Natural killer cell (primary cell): ENCODE data around the gene AURKAIP1. TPM values are rescaled to one million over a fixed set of nuclear protein-coding genes. Genes with fewer than 3 reads are reported as not detected.

Source experiments
- ATAC-seq, 3 donors: fragments of 150-1000 bp in 2 of 3; fragments of 200-7000 bp in 1 of 3; cut with Tn5 transposase; 1 replicate in 1 of 3; 2 replicates in 2 of 3; pipeline ENCODE4 v1.10.0; 2021; ENCODE audit warnings: mild to moderate bottlenecking in 2 of 3, moderate library complexity in 2 of 3
- DNase-seq, 2 donors: peaks; one replicate each; pipeline versions ENCODE4 v3.0.0 to v3.0.0-alpha.2; 2013 to 2021; ENCODE audit warnings: mixed read lengths in 1 of 2
- H3K27ac ChIP-seq: one replicate; pipeline ENCODE4 v1.5.1; 2013; ENCODE audit warnings: mild to moderate bottlenecking, low read length
- H3K27me3 ChIP-seq: one replicate; pipeline ENCODE4 v1.6.1; 2013; ENCODE audit warnings: low read length; ENCODE audit not compliant: control insufficient read depth, insufficient read depth
- H3K36me3 ChIP-seq: one replicate; pipeline ENCODE4 v1.6.1; 2013; ENCODE audit warnings: low read length; ENCODE audit not compliant: control insufficient read depth, insufficient read depth
- H3K4me1 ChIP-seq: one replicate; pipeline ENCODE4 v1.6.1; 2013; ENCODE audit warnings: low read length; ENCODE audit not compliant: control insufficient read depth, insufficient read depth
- H3K4me3 ChIP-seq: one replicate; pipeline ENCODE4 v1.5.1; 2013; ENCODE audit warnings: low read length
- H3K9me3 ChIP-seq: one replicate; pipeline ENCODE4 v1.6.1; 2013; ENCODE audit warnings: low read length; ENCODE audit not compliant: control insufficient read depth, insufficient read depth
- H3K27ac Mint-ChIP-seq, 2 donors: one replicate each; pipeline ENCODE4 v1.8.0; 2022; ENCODE audit warnings: mild to moderate bottlenecking in 2 of 2, mixed read lengths in 2 of 2, moderate library complexity in 1 of 2
- H3K27me3 Mint-ChIP-seq, 2 donors: one replicate each; pipeline ENCODE4 v1.8.0; 2022; ENCODE audit warnings: low read depth in 2 of 2, mixed read lengths in 2 of 2
- H3K36me3 Mint-ChIP-seq: one replicate; pipeline ENCODE4 v1.8.0; 2022; ENCODE audit warnings: mixed read lengths
- H3K4me1 Mint-ChIP-seq, 2 donors: one replicate each; pipeline ENCODE4 v1.8.0; 2022; ENCODE audit warnings: mixed read lengths in 2 of 2
- H3K4me3 Mint-ChIP-seq: one replicate; pipeline ENCODE4 v1.8.0; 2022; ENCODE audit warnings: mild to moderate bottlenecking, moderate library complexity, mixed read lengths
- H3K9me3 Mint-ChIP-seq, 2 donors: one replicate each; pipeline ENCODE4 v1.8.0; 2022; ENCODE audit warnings: mixed read lengths in 2 of 2
- CTCF ChIP-seq: fragments of 200-600 bp; IDR thresholded peaks from one replicate; pipeline ENCODE4 v1.8.0; 2022; ENCODE audit warnings: antibody characterized with exemption
- WGBS: methylation state at CpG from one replicate; pipeline ENCODE4 v1.1.7; 2013; ENCODE audit warnings: missing lambda C conversion rate; ENCODE audit not compliant: insufficient coverage; 5-methylcytosine and 5-hydroxymethylcytosine counted together
- intact Hi-C: fragments of 100-400 bp; cut with micrococcal nuclease; formaldehyde crosslinking; loops from one replicate; pipeline ENCODE4 v1.14.2; 2022
- total RNA-seq, 4 donors: library from RNA; stranded (reverse); fragments of 120-200 nt in 1 of 4; gene quantifications; one replicate each; pipeline versions ENCODE4 v1.2.3 to v1.2.4, GENCODE V29; 2013 to 2022

The AURKAIP1 gene
- total RNA-seq, 3 donors from 2014 or later (not counting 1 experiment from before 2014, with no cell fraction given), result 60.0 to 76.3 (median 64.6) TPM

- WGBS, result 89% methylated on average over 15 of the region's 15 CpGs
- Mint-ChIP-seq H3K9me3 (no peaks in the 10 kb centered on the region), H3K27ac (no peak overlapping the region), H3K27me3 (no peaks in the 10 kb centered on the region), H3K4me1 (peaks cover 0 to 5% of the 10 kb centered on the region in 2 donors), H3K4me3 (no peak overlapping the region), H3K36me3 (no peaks in the 10 kb centered on the region)
- Histone ChIP-seq H3K9me3 (no peaks in the 10 kb centered on the region), H3K27ac (no peak overlapping the region), H3K36me3 (peaks cover 3% of the 10 kb centered on the region), H3K4me1 (peaks cover 10% of the 10 kb centered on the region), H3K4me3 (no peak overlapping the region), H3K27me3 (no peaks in the 10 kb centered on the region)
- no peak for TF ChIP-seq CTCF
- DNase-seq (no peak), ATAC-seq (no peak)
- intact Hi-C loops, result no loop called here
These were observed 44.5 kb downstream of the AURKAIP1 start for GRCh38 chr1:1330366-1331067.

- intact Hi-C loops, result no loop called here
- Histone ChIP-seq H3K27ac (no peak overlapping the region), H3K9me3 (no peaks in the 10 kb centered on the region), H3K4me1 (peaks cover 17% of the 10 kb centered on the region), H3K36me3 (peaks cover 3% of the 10 kb centered on the region), H3K27me3 (no peaks in the 10 kb centered on the region), H3K4me3 (no peak overlapping the region)
- Mint-ChIP-seq H3K27me3 (no peaks in the 10 kb centered on the region), H3K9me3 (no peaks in the 10 kb centered on the region), H3K27ac (no peak overlapping the region), H3K36me3 (no peaks in the 10 kb centered on the region), H3K4me1 (peaks cover 0 to 7% of the 10 kb centered on the region in 2 donors), H3K4me3 (no peak overlapping the region)
- ATAC-seq, result no peak
- no peak for TF ChIP-seq CTCF
- WGBS, result 95% methylated on average over 58 of the region's 58 CpGs
- no peak for DNase-seq
These were observed 45.5 kb downstream of the AURKAIP1 start for GRCh38 chr1:1329304-1330210.

GRCh38 chr1:1328254-1328653, 46.8 kb downstream of the AURKAIP1 start:
- TF ChIP-seq CTCF, result no peak
- Mint-ChIP-seq H3K9me3 (no peaks in the 10 kb centered on the region), H3K36me3 (no peaks in the 10 kb centered on the region), H3K4me3 (peak overlapping the region; percentile 31), H3K27ac (no peak overlapping the region), H3K27me3 (no peaks in the 10 kb centered on the region), H3K4me1 (peaks cover 6 to 18% of the 10 kb centered on the region in 2 donors)
- H3K27ac ChIP-seq, result no peak overlapping the region
- intact Hi-C loops, result no loop called here
- DNase-seq (no peak), ATAC-seq (no peak)
- H3K4me3 ChIP-seq, result no peak overlapping the region
- H3K9me3 ChIP-seq, result no peaks in the 10 kb centered on the region
- H3K36me3 ChIP-seq, result peaks cover 3% of the 10 kb centered on the region
- peaks cover 21% of the 10 kb centered on the region for H3K4me1 ChIP-seq
- 94% methylated on average over 15 of the region's 15 CpGs for WGBS
- H3K27me3 ChIP-seq, result no peaks in the 10 kb centered on the region
